ENCODE data around the gene GRB10. TPM values are rescaled to one million over a fixed set of nuclear protein-coding genes. Genes with fewer than 3 reads are reported as not detected.

Gene GRB10
- total RNA-seq, 1 donor from 2014 or later, result 93.0 TPM

- no peak for DNase-seq (ENCODE audit: low read depth, low spot score)
- Mint-ChIP-seq H3K27me3 (ENCODE audit: low read depth) (peaks cover 15% of the 10 kb centered on the region), H3K27ac (ENCODE audit: unreplicated experiment) (no peak overlapping the region), H3K4me1 (peaks cover 29% of the 10 kb centered on the region), H3K9me3 (peaks cover 6% of the 10 kb centered on the region), H3K36me3 (ENCODE audit: low read depth) (no peaks in the 10 kb centered on the region), H3K4me3 (peak overlapping the region; percentile 62)
- TF ChIP-seq CTCF (conservative IDR thresholded peaks at IDR 0.05), result no peak
Observed at GRCh38 chr7:50795253-50795652, 12.6 kb upstream of the GRB10 start.

- Mint-ChIP-seq H3K27ac (ENCODE audit: unreplicated experiment) (peak overlapping the region; percentile 69), H3K4me1 (peaks cover 41% of the 10 kb centered on the region), H3K4me3 (peak overlapping the region; percentile 91), H3K9me3 (peaks cover 6% of the 10 kb centered on the region), H3K27me3 (ENCODE audit: low read depth) (peaks cover 15% of the 10 kb centered on the region), H3K36me3 (ENCODE audit: low read depth) (peaks cover 3% of the 10 kb centered on the region)
- TF ChIP-seq CTCF (conservative IDR thresholded peaks at IDR 0.05), result no peak
- no peak for DNase-seq (ENCODE audit: low read depth, low spot score)
Observed at GRCh38 chr7:50793947-50794570, 11.4 kb upstream of the GRB10 start.

- Mint-ChIP-seq H3K4me1 (peaks cover 44% of the 10 kb centered on the region), H3K27me3 (ENCODE audit: low read depth) (peaks cover 15% of the 10 kb centered on the region), H3K36me3 (ENCODE audit: low read depth) (peaks cover 5% of the 10 kb centered on the region), H3K27ac (ENCODE audit: unreplicated experiment) (no peak overlapping the region), H3K4me3 (peak overlapping the region; percentile 91), H3K9me3 (peaks cover 3% of the 10 kb centered on the region)
- peak; percentile 51 for DNase-seq (ENCODE audit: low read depth, low spot score)
- TF ChIP-seq CTCF (conservative IDR thresholded peaks at IDR 0.05), result no peak
Observed at GRCh38 chr7:50793120-50793946, 10.6 kb upstream of the GRB10 start.

GRCh38 chr7:50792342-50793119 lies 9.8 kb upstream of the GRB10 start:
- TF ChIP-seq CTCF (conservative IDR thresholded peaks at IDR 0.05), result no peak
- peaks cover 15% of the 10 kb centered on the region for H3K27me3 Mint-ChIP-seq (ENCODE audit: low read depth)
- peak; percentile 32 for DNase-seq (ENCODE audit: low read depth, low spot score)
- H3K9me3 Mint-ChIP-seq, result no peaks in the 10 kb centered on the region
- H3K27ac Mint-ChIP-seq (ENCODE audit: unreplicated experiment), result peak overlapping the region; percentile 97
- peak overlapping the region; percentile 96 for H3K4me3 Mint-ChIP-seq
- peaks cover 6% of the 10 kb centered on the region for H3K36me3 Mint-ChIP-seq (ENCODE audit: low read depth)
- peaks cover 44% of the 10 kb centered on the region for H3K4me1 Mint-ChIP-seq

GRCh38 chr7:50791938-50792341 lies 9.2 kb upstream of the GRB10 start:
- Mint-ChIP-seq H3K27me3 (ENCODE audit: low read depth) (peaks cover 15% of the 10 kb centered on the region), H3K27ac (ENCODE audit: unreplicated experiment) (peak overlapping the region; percentile 97), H3K36me3 (ENCODE audit: low read depth) (peaks cover 9% of the 10 kb centered on the region), H3K4me1 (peaks cover 46% of the 10 kb centered on the region), H3K9me3 (no peaks in the 10 kb centered on the region), H3K4me3 (peak overlapping the region; percentile 96)
- no peak for DNase-seq (ENCODE audit: low read depth, low spot score)
- TF ChIP-seq CTCF (conservative IDR thresholded peaks at IDR 0.05), result no peak

Measured in neural crest cell (in vitro differentiated cells).